ENCODE data around the gene PARVA. TPM values are rescaled to one million over a fixed set of nuclear protein-coding genes. Genes with fewer than 3 reads are reported as not detected.

PARVA gene
- total and polyA plus RNA-seq, 2 of the 8 experiments (the other 6 are each of a cell fraction or from before 2014, with no cell fraction given) = 3.1 to 13.5 TPM

DNA sequence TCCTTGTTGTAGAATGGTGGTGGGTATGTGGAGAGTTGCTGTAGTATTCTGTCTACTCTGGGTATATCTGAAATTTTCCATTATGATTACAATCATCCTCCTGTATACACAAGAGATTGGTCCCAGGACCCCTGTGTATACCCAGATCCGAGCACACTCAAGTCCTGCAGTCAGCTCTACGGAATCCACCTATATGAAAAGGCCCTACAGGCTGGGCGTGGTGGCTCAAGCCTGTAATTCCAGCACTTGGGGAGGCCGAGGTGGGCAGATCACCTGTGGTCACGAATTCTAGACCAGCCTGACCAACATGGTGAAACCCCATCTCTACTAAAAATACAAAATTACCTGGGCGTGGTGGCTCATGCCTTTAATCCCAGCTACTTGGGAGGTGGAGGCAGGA lies 17.2 kb downstream of the PARVA start:
- no peak for TF ChIP-seq SP4 (IDR thresholded peaks at IDR 0.05; ENCODE audit: low read length)
- no peak for TF ChIP-seq HDAC2 (IDR thresholded peaks at IDR 0.05; ENCODE audit: borderline replicate concordance in 1 of 2, low read depth in 2 of 2, low read length in 2 of 2)
- Histone ChIP-seq H2AFZ (ENCODE audit: low read length) (no peak overlapping the region), H3K23me2 (ENCODE audit: low read depth, low read length) (no peaks in the 10 kb centered on the region), H3K4me3 (ENCODE audit: extremely low read depth in 1 of 4, insufficient read depth in 2 of 4, low read depth in 3 of 4, low read length in 4 of 4) (no peak overlapping the region), H2BK5ac (ENCODE audit: low read depth, low read length) (no peak overlapping the region), H4K5ac (ENCODE audit: insufficient read length, low read depth, low read length) (no peak overlapping the region), H3K4me1 (replicated peaks in 1 of 4; ENCODE audit: control insufficient read depth in 3 of 4, insufficient read depth in 4 of 4, low read length in 3 of 4) (no peaks in the 10 kb centered on the region), H2BK15ac (ENCODE audit: low read length) (no peak overlapping the region), H3K36me3 (ENCODE audit: control insufficient read depth in 2 of 4, insufficient read depth in 4 of 4, low read length in 3 of 4) (no peaks in the 10 kb centered on the region), H3K14ac (ENCODE audit: insufficient read length) (no peak overlapping the region), H3K9me3 (ENCODE audit: insufficient read depth in 2 of 2, low read depth in 1 of 2, low read length in 1 of 2) (peaks cover 0 to 4% of the 10 kb centered on the region in 2 experiments; a peak in 1 of 4 replicates), H3K4ac (replicated peaks; ENCODE audit: insufficient read length, low read depth, low read length) (no peak overlapping the region), H2AK5ac (ENCODE audit: low read depth, low read length) (no peak overlapping the region), H3K79me2 (ENCODE audit: control insufficient read depth in 1 of 2, insufficient read depth in 2 of 2, low read length in 2 of 2) (no peaks in the 10 kb centered on the region), H3K27ac (ENCODE audit: low read depth, low read length) (no peak overlapping the region), H3K27me3 (replicated peaks in 1 of 4; ENCODE audit: control insufficient read depth in 3 of 4, extremely low read depth in 1 of 4, insufficient read depth in 3 of 4, low read length in 3 of 4) (no peaks in the 10 kb centered on the region), H2BK120ac (replicated peaks; ENCODE audit: low read depth, low read length) (no peak overlapping the region), H3K4me2 (ENCODE audit: insufficient read depth in 1 of 2, low read depth in 2 of 2, low read length in 2 of 2) (no peak overlapping the region), H2BK20ac (ENCODE audit: low read length) (no peak overlapping the region), H3K9ac (replicated peaks in 1 of 4; ENCODE audit: extremely low read depth in 1 of 4, low read depth in 3 of 4, low read length in 3 of 4) (no peak overlapping the region), H3K56ac (replicated peaks; ENCODE audit: insufficient read length, low read depth, low read length) (no peak overlapping the region), H3K23ac (ENCODE audit: insufficient read length) (no peak overlapping the region), H3K18ac (ENCODE audit: extremely low read depth, low read length) (no peak overlapping the region), H3K79me1 (ENCODE audit: low read depth, low read length) (no peaks in the 10 kb centered on the region), H4K20me1 (replicated peaks in 1 of 2; ENCODE audit: control insufficient read depth in 1 of 2, insufficient read depth in 2 of 2, low read length in 2 of 2) (no peaks in the 10 kb centered on the region), H4K8ac (ENCODE audit: extremely low read depth, insufficient read depth, low read length) (no peak overlapping the region), H2BK12ac (ENCODE audit: low read depth, low read length) (no peak overlapping the region), H4K91ac (replicated peaks; ENCODE audit: insufficient read length, low read length) (no peak overlapping the region)
- no peak for FAIRE-seq
- POLR2A ChIA-PET (ENCODE audit: partially characterized antibody) = no interaction called here
- CTCF ChIA-PET (ENCODE audit: partially characterized antibody) = interaction anchor here (1.9 kb wide), 1 partner anchor 18 kb away, joined by 6 read pairs; no protein-coding TSS in a partner anchor
- WGBS, 2 experiments (ENCODE audit: extremely low coverage in 1 of 2, insufficient coverage in 1 of 2, insufficient read length in 1 of 2, insufficient replicate concordance in 2 of 2, low coverage in 1 of 2, low lambda C conversion rate in 2 of 2, missing lambda C conversion rate in 1 of 2) = 94% methylated on average over 6 of the region's 6 CpGs; no CpG with 5 or more reads in 1 of the 2 experiments
- no peak for DNase-seq (ENCODE audit: low read depth in 1 of 2, low spot score in 2 of 2)

All from H1 (cell line).